HepG2 (cell line): ENCODE data around the gene C1QL2. TPM values are rescaled to one million over a fixed set of nuclear protein-coding genes. Genes with fewer than 3 reads are reported as not detected.

Experiments
- ATAD3A ChIP-seq: sonication (generic); formaldehyde crosslinking; IDR thresholded peaks from 2 replicates; pipeline ENCODE4 v1.4.0; 2020; ENCODE audit warnings: missing genetic modification reagents
- DNMT3B ChIP-seq: conservative IDR thresholded peaks from 2 replicates; pipeline ENCODE4 v1.6.1; 2016; ENCODE audit warnings: missing biosample characterization, control low read depth
- FOXK1 ChIP-seq: sonication (generic); formaldehyde crosslinking; IDR thresholded peaks from 2 replicates; pipeline ENCODE4 v1.4.0; 2020; ENCODE audit warnings: low read depth, missing genetic modification reagents, borderline replicate concordance
- GTF3A ChIP-seq: sonication (generic); formaldehyde crosslinking; conservative IDR thresholded peaks from 2 replicates; pipeline ENCODE4 v1.4.0; 2020; ENCODE audit warnings: mild to moderate bottlenecking, missing genetic modification reagents
- HOXA5 ChIP-seq: sonication (generic); formaldehyde crosslinking; IDR thresholded peaks from 2 replicates; pipeline ENCODE4 v1.4.0; 2020; ENCODE audit warnings: missing genetic modification reagents
- MYNN ChIP-seq: sonication (generic); formaldehyde crosslinking; IDR thresholded peaks from 2 replicates; pipeline ENCODE4 v1.4.0; 2020; ENCODE audit warnings: mild to moderate bottlenecking, low read depth, missing genetic modification reagents
- NRL ChIP-seq: sonication (generic); formaldehyde crosslinking; IDR thresholded peaks from 2 replicates; pipeline ENCODE4 v1.5.0; 2020; ENCODE audit warnings: missing genetic modification reagents, mild to moderate bottlenecking, moderate library complexity, borderline replicate concordance
- SAFB2 ChIP-seq: sonication (generic); formaldehyde crosslinking; IDR thresholded peaks from 2 replicates; pipeline ENCODE4 v1.5.1; 2020; ENCODE audit warnings: missing genetic modification reagents, low read depth, mild to moderate bottlenecking, borderline replicate concordance
- SIX4 ChIP-seq: sonication (generic); formaldehyde crosslinking; IDR thresholded peaks from 2 replicates; pipeline ENCODE4 v1.4.0; 2020; ENCODE audit warnings: missing genetic modification reagents
- SRSF1 ChIP-seq: fragments of 200-400 bp; formaldehyde crosslinking; optimal IDR thresholded peaks from 2 replicates; pipeline ENCODE3; 2017; ENCODE audit warnings: mild to moderate bottlenecking, low read depth, low read length, moderate library complexity
- ZFP37 ChIP-seq: sonication (generic); formaldehyde crosslinking; IDR thresholded peaks from 2 replicates; pipeline ENCODE4 v1.4.0; 2020; ENCODE audit warnings: missing genetic modification reagents, borderline replicate concordance
- ZMYM4 ChIP-seq: sonication (generic); formaldehyde crosslinking; IDR thresholded peaks from 2 replicates; pipeline ENCODE4 v1.8.1; 2023; ENCODE audit warnings: mild to moderate bottlenecking, missing genetic modification reagents
- ZNF207 ChIP-seq: fragments of 450-650 bp; IDR thresholded peaks from 2 replicates; pipeline ENCODE4 v1.6.1; 2016; ENCODE audit warnings: antibody characterized with exemption, borderline replicate concordance
- ZNF766 ChIP-seq: sonication (generic); formaldehyde crosslinking; IDR thresholded peaks from 2 replicates; pipeline ENCODE4 v1.5.0; 2020; ENCODE audit warnings: missing genetic modification reagents, borderline replicate concordance
- polyA plus RNA-seq, 8 experiments: library from polyadenylated mRNA; depleted of rRNA in 3 of 8; stranded (reverse) in 7 of 8; unstranded in 1 of 8; fragments of >200 nt; fragmentation: Illumina TruSeq in 4 of 8; extraction: Trizol in 4 of 8; gene quantifications; 2 replicates each; pipeline versions ENCODE4 v1.2.1 to v1.2.3, GENCODE V29; 2011 to 2016; ENCODE audit warnings: low read depth in 4 of 8, missing spikeins in 1 of 8, mixed read lengths in 1 of 8; ENCODE audit not compliant: insufficient read depth in 1 of 8
- total RNA-seq, 5 experiments: library from RNA; depleted of rRNA; stranded (reverse); fragments of >200 nt; fragmentation: Illumina TruSeq; extraction: Trizol; gene quantifications; 2 replicates each; pipeline ENCODE4 v1.2.3, GENCODE V29; 2016; ENCODE audit warnings: low read depth in 1 of 5
- TF ChIP-seq, protein P1 (sequence below): sonication (generic); formaldehyde crosslinking; IDR thresholded peaks from 2 replicates; pipeline ENCODE4 v1.4.0; 2020; ENCODE audit warnings: missing genetic modification reagents; ENCODE audit errors: not compliant biosample characterization
- TF ChIP-seq, protein P2 (sequence below): sonication (generic); formaldehyde crosslinking; IDR thresholded peaks from 2 replicates; pipeline ENCODE4 v1.8.0; 2022; ENCODE audit warnings: mild to moderate bottlenecking, missing genetic modification reagents; ENCODE audit not compliant: insufficient replicate concordance
- TF ChIP-seq, protein P3 (sequence below): sonication (generic); formaldehyde crosslinking; IDR thresholded peaks from 2 replicates; pipeline ENCODE4 v1.5.1; 2020; ENCODE audit warnings: mild to moderate bottlenecking, missing genetic modification reagents, borderline replicate concordance
- TF ChIP-seq, protein P4 (sequence below): sonication (generic); formaldehyde crosslinking; IDR thresholded peaks from 2 replicates; pipeline ENCODE4 v1.5.1; 2020; ENCODE audit warnings: missing genetic modification reagents, mild to moderate bottlenecking, borderline replicate concordance
- TF ChIP-seq, protein P5 (sequence below): sonication (generic); formaldehyde crosslinking; conservative IDR thresholded peaks from 2 replicates; pipeline ENCODE4 v1.8.0; 2022; ENCODE audit warnings: missing genetic modification reagents

The C1QL2 gene
- total and polyA plus RNA-seq, 2 of the 13 experiments (the other 11 are each of a cell fraction or from before 2014, with no cell fraction given) = not detected

DNA sequence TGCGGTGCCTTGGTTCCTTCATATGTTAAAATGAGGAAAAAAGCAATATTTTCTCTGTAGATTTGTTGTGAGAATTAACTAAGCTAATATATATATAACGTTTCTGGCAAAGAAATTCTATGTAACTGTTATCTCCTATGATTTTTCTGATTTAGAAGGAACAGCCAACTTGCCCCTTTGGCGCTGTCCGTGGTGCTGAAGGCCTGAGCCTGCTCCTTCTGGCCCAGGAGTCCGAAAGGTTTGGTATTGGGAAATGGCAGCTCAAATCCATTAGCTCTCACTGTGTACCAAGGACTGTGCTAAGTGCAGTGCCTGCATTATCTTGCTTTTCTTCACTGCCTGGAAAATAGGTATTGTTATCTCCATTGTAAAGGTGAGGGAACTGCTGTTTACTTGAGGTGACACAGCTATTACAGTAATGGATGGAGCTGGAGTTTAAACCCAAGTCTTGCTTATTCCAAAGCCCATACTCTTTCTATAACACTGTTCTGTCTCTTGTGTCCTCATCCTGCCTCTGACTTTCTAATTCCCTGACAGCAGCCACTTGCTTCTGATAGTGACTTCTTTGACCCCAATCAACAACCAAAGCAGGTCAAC lies 52.2 kb downstream of the C1QL2 start (continued):
- TF ChIP-seq HOXA5 (CRISPR knock-in tag) (peak; percentile 80), GTF3A (CRISPR knock-in tag) (no peak), ZFP37 (CRISPR knock-in tag) (no peak; the same call in 1 of the 2 replicates), ZNF207 (no peak), ATAD3A (CRISPR knock-in tag) (no peak), ZMYM4 (CRISPR knock-in tag) (0 out of 2 replicates have a peak, but pooled peaks have one; percentile 23), SIX4 (CRISPR knock-in tag) (no peak), DNMT3B (CRISPR knock-in tag) (peak; percentile 78; the same call in 1 of the 2 replicates), SAFB2 (CRISPR knock-in tag) (no peak), MYNN (CRISPR knock-in tag) (no peak), ZNF766 (CRISPR knock-in tag) (no peak), NRL (CRISPR knock-in tag) (no peak), FOXK1 (CRISPR knock-in tag) (0 out of 2 replicates have a peak, but pooled peaks have one; percentile 15), SRSF1 (no peak)
- TF ChIP-seq, protein P1, sequence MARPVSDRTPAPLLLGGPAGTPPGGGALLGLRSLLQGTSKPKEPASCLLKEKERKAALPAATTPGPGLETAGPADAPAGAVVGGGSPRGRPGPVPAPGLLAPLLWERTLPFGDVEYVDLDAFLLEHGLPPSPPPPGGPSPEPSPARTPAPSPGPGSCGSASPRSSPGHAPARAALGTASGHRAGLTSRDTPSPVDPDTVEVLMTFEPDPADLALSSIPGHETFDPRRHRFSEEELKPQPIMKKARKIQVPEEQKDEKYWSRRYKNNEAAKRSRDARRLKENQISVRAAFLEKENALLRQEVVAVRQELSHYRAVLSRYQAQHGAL = peak; percentile 50
- TF ChIP-seq, protein P2, sequence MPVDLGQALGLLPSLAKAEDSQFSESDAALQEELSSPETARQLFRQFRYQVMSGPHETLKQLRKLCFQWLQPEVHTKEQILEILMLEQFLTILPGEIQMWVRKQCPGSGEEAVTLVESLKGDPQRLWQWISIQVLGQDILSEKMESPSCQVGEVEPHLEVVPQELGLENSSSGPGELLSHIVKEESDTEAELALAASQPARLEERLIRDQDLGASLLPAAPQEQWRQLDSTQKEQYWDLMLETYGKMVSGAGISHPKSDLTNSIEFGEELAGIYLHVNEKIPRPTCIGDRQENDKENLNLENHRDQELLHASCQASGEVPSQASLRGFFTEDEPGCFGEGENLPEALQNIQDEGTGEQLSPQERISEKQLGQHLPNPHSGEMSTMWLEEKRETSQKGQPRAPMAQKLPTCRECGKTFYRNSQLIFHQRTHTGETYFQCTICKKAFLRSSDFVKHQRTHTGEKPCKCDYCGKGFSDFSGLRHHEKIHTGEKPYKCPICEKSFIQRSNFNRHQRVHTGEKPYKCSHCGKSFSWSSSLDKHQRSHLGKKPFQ (CRISPR knock-in tag) = no peak
- TF ChIP-seq, protein P3, sequence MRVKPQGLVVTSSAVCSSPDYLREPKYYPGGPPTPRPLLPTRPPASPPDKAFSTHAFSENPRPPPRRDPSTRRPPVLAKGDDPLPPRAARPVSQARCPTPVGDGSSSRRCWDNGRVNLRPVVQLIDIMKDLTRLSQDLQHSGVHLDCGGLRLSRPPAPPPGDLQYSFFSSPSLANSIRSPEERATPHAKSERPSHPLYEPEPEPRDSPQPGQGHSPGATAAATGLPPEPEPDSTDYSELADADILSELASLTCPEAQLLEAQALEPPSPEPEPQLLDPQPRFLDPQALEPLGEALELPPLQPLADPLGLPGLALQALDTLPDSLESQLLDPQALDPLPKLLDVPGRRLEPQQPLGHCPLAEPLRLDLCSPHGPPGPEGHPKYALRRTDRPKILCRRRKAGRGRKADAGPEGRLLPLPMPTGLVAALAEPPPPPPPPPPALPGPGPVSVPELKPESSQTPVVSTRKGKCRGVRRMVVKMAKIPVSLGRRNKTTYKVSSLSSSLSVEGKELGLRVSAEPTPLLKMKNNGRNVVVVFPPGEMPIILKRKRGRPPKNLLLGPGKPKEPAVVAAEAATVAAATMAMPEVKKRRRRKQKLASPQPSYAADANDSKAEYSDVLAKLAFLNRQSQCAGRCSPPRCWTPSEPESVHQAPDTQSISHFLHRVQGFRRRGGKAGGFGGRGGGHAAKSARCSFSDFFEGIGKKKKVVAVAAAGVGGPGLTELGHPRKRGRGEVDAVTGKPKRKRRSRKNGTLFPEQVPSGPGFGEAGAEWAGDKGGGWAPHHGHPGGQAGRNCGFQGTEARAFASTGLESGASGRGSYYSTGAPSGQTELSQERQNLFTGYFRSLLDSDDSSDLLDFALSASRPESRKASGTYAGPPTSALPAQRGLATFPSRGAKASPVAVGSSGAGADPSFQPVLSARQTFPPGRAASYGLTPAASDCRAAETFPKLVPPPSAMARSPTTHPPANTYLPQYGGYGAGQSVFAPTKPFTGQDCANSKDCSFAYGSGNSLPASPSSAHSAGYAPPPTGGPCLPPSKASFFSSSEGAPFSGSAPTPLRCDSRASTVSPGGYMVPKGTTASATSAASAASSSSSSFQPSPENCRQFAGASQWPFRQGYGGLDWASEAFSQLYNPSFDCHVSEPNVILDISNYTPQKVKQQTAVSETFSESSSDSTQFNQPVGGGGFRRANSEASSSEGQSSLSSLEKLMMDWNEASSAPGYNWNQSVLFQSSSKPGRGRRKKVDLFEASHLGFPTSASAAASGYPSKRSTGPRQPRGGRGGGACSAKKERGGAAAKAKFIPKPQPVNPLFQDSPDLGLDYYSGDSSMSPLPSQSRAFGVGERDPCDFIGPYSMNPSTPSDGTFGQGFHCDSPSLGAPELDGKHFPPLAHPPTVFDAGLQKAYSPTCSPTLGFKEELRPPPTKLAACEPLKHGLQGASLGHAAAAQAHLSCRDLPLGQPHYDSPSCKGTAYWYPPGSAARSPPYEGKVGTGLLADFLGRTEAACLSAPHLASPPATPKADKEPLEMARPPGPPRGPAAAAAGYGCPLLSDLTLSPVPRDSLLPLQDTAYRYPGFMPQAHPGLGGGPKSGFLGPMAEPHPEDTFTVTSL (CRISPR knock-in tag) = no peak
- TF ChIP-seq, protein P4, sequence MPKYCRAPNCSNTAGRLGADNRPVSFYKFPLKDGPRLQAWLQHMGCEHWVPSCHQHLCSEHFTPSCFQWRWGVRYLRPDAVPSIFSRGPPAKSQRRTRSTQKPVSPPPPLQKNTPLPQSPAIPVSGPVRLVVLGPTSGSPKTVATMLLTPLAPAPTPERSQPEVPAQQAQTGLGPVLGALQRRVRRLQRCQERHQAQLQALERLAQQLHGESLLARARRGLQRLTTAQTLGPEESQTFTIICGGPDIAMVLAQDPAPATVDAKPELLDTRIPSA = no peak
- TF ChIP-seq, protein P5, sequence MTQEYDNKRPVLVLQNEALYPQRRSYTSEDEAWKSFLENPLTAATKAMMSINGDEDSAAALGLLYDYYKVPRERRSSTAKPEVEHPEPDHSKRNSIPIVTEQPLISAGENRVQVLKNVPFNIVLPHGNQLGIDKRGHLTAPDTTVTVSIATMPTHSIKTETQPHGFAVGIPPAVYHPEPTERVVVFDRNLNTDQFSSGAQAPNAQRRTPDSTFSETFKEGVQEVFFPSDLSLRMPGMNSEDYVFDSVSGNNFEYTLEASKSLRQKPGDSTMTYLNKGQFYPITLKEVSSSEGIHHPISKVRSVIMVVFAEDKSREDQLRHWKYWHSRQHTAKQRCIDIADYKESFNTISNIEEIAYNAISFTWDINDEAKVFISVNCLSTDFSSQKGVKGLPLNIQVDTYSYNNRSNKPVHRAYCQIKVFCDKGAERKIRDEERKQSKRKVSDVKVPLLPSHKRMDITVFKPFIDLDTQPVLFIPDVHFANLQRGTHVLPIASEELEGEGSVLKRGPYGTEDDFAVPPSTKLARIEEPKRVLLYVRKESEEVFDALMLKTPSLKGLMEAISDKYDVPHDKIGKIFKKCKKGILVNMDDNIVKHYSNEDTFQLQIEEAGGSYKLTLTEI (CRISPR knock-in tag) = no peak
